ENCODE results near the gene IFRD2. TPM values are rescaled to one million over a fixed set of nuclear protein-coding genes. Genes with fewer than 3 reads are reported as not detected.
"Not testable (repeated sequence)": the region's sequence is repeated elsewhere in the genome, so short reads cannot be mapped to it uniquely, and the experiment has no call there.

The IFRD2 gene
- polyA plus RNA-seq, 1 experiment = 19.3 TPM

- DNase-seq (ENCODE audit: low read depth, low spot score) = no peak
- ChIA-PET CTCF (no interaction called here), POLR2A (interaction anchor here (0.9 kb wide), 1 partner anchor 11 kb away, joined by 3 read pairs; no protein-coding TSS in a partner anchor)
- Histone ChIP-seq H3K27ac (ENCODE audit: low read depth, low read length) (no peak overlapping the region), H3K9me3 (ENCODE audit: control insufficient read depth, insufficient read depth, low read length) (no peaks in the 10 kb centered on the region; the same call in 1 of the 2 replicates), H3K27me3 (ENCODE audit: control insufficient read depth, insufficient read depth, low read length) (no peaks in the 10 kb centered on the region), H3K4me3 (ENCODE audit: low read depth, low read length) (no peak overlapping the region)
- no peak for TF ChIP-seq CTCF (IDR thresholded peaks at IDR 0.05; ENCODE audit: low read depth, low read length)
These were observed 5.0 kb downstream of the IFRD2 start for GRCh38 chr3:50287262-50287661.

GRCh38 chr3:50286322-50287227 lies 5.7 kb downstream of the IFRD2 start:
- Histone ChIP-seq H3K4me3 (ENCODE audit: low read depth, low read length) (no peak overlapping the region), H3K9me3 (ENCODE audit: control insufficient read depth, insufficient read depth, low read length) (no peaks in the 10 kb centered on the region; the same call in 1 of the 2 replicates), H3K27ac (ENCODE audit: low read depth, low read length) (no peak overlapping the region), H3K27me3 (ENCODE audit: control insufficient read depth, insufficient read depth, low read length) (no peaks in the 10 kb centered on the region)
- no peak for TF ChIP-seq CTCF (IDR thresholded peaks at IDR 0.05; ENCODE audit: low read depth, low read length)
- ChIA-PET CTCF (no interaction called here), POLR2A (no interaction called here)
- no peak for DNase-seq (ENCODE audit: low read depth, low spot score)

GRCh38 chr3:50284121-50284520 lies 8.1 kb downstream of the IFRD2 start:
- POLR2A ChIA-PET = interaction anchor here (0.7 to 1.0 kb wide), 2 partner anchors 11 to 43 kb away, joined by 3 to 7 read pairs; no protein-coding TSS in a partner anchor
- not testable (repeated sequence) for H3K27me3 ChIP-seq (ENCODE audit: control insufficient read depth, insufficient read depth, low read length); H3K27ac ChIP-seq (ENCODE audit: low read depth, low read length); H3K9me3 ChIP-seq (ENCODE audit: control insufficient read depth, insufficient read depth, low read length); H3K4me3 ChIP-seq (ENCODE audit: low read depth, low read length); DNase-seq (ENCODE audit: low read depth, low spot score)
- CTCF ChIA-PET = interaction anchor here (1.0 kb wide), 1 partner anchor 91 kb away, joined by 3 read pairs; no protein-coding TSS in a partner anchor

DNA sequence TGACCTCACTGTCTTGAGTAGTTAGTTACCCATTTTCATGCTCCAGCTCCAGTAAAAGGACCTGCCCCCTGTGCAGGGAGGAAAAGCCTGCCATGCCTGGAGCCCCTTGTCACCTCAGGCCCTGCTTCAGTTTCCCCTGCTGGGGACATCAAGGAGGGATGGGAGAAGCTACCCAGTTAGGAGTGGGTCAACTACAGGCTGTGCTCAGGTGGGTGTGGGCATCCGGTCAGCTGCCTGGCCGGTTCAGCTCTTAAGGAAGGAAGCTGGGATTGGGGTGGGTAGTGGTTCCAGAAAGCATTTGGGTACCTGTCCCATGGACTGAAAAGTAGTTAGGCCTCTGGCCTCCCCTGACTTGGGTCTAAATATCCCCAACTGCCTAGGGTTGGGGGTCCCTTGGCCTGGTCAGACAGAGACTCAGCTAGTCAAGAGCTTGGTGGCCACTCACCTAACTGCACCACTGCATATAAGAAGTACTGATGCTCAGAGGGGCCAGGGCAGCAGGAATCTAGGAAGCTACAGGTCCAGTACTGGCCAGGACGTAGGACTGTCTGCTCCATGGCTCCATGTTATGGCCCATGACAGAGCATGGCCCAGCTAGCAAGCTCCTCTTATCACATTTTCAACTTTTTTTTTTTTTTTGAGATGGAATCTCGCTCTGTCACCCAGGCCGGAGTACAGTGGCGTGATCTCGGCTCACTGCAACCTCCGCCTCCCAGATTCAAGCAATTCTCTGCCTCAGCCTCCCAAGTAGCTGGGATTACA lies 12.8 kb downstream of the IFRD2 start:
- peaks cover 19% of the 10 kb centered on the region for H3K27me3 ChIP-seq (ENCODE audit: control insufficient read depth, insufficient read depth, low read length)
- POLR2A ChIA-PET = interaction anchor here (0.8 to 1.4 kb wide), 3 partner anchors 12 to 44 kb away, joined by 3 to 6 read pairs (median 5); partner anchors contain the start of gene GNAI2
- H3K9me3 ChIP-seq (ENCODE audit: control insufficient read depth, insufficient read depth, low read length) = no peaks in the 10 kb centered on the region; the same call in 1 of the 2 replicates
- no peak for TF ChIP-seq CTCF (IDR thresholded peaks at IDR 0.05; ENCODE audit: low read depth, low read length)
- DNase-seq (ENCODE audit: low read depth, low spot score) = no peak
- H3K27ac ChIP-seq (ENCODE audit: low read depth, low read length) = no peak overlapping the region
- H3K4me3 ChIP-seq (ENCODE audit: low read depth, low read length) = no peak overlapping the region
- CTCF ChIA-PET = interaction anchor here (0.6 to 2.2 kb wide), 6 partner anchors 12 to 85 kb away, joined by 3 to 11 read pairs (median 6); no protein-coding TSS in a partner anchor

- peaks cover 19% of the 10 kb centered on the region for H3K27me3 ChIP-seq (ENCODE audit: control insufficient read depth, insufficient read depth, low read length)
- H3K27ac ChIP-seq (ENCODE audit: low read depth, low read length) = no peak within 1 kb of the TSS
- POLR2A ChIA-PET = interaction anchor here (0.8 to 1.4 kb wide), 3 partner anchors 12 to 43 kb away, joined by 3 to 6 read pairs (median 5); partner anchors contain the start of gene GNAI2
- no peak for TF ChIP-seq CTCF (IDR thresholded peaks at IDR 0.05; ENCODE audit: low read depth, low read length)
- CTCF ChIA-PET = interaction anchor here (1.0 to 2.2 kb wide), 2 partner anchors 19 to 87 kb away, joined by 3 to 9 read pairs; no protein-coding TSS in a partner anchor
- H3K4me3 ChIP-seq (ENCODE audit: low read depth, low read length) = no peak within 1 kb of the TSS
- DNase-seq (ENCODE audit: low read depth, low spot score) = no peak
- no peaks in the 10 kb centered on the region; the same call in 1 of the 2 replicates for H3K9me3 ChIP-seq (ENCODE audit: control insufficient read depth, insufficient read depth, low read length)
These were observed 13.4 kb downstream of the IFRD2 start, which contains the start of gene LSMEM2 for GRCh38 chr3:50278880-50279224. LSMEM2 (plus strand) TSS chr3:50279087; CDS start chr3:50279114, 27 bp downstream.
